HL-60/S4 treated with retinoic acid at 250 ng/mL for 4 days and 3 days (cell line): ENCODE measurements around the gene APC.

ENCODE experiments used
- in situ Hi-C: fragments of 300-500 bp; cut with MboI; formaldehyde crosslinking; loops from 2 replicates; pipeline ENCODE4 v1.7.0; 2022; ENCODE audit warnings: low sequenced_read_pairs

APC gene

GRCh38 chr5:112776301-112776856 is 38.7 kb downstream of the APC start:
- in situ Hi-C loops = no loop called here

- in situ Hi-C loops = no loop called here
These were observed 41.8 kb downstream of the APC start for GRCh38 chr5:112779531-112779930.

GRCh38 chr5:112784726-112785125 is 47.0 kb downstream of the APC start:
- in situ Hi-C loops = no loop called here

- in situ Hi-C loops = no loop called here
These were observed 49.6 kb downstream of the APC start for GRCh38 chr5:112787261-112787660.

GRCh38 chr5:112787896-112788295 is 50.2 kb downstream of the APC start:
- in situ Hi-C loops = no loop called here

- in situ Hi-C loops = no loop called here
These were observed 55.5 kb downstream of the APC start for GRCh38 chr5:112793201-112793600.

GRCh38 chr5:112794410-112794809 is 56.7 kb downstream of the APC start:
- in situ Hi-C loops = no loop called here

GRCh38 chr5:112795342-112795741 is 57.7 kb downstream of the APC start:
- in situ Hi-C loops = no loop called here

- in situ Hi-C loops = no loop called here
These were observed 58.4 kb downstream of the APC start for GRCh38 chr5:112795944-112796678.

GRCh38 chr5:112799661-112800060 is 62.0 kb downstream of the APC start:
- in situ Hi-C loops = no loop called here

GRCh38 chr5:112800891-112801290 is 63.2 kb downstream of the APC start:
- in situ Hi-C loops = no loop called here

GRCh38 chr5:112811023-112811422 is 73.3 kb downstream of the APC start:
- in situ Hi-C loops = no loop called here

- in situ Hi-C loops = no loop called here
These were observed 74.9 kb downstream of the APC start for GRCh38 chr5:112812549-112812948.

- in situ Hi-C loops = no loop called here
These were observed 82.6 kb downstream of the APC start for GRCh38 chr5:112820246-112820645.

GRCh38 chr5:112822456-112822855 is 84.8 kb downstream of the APC start:
- in situ Hi-C loops = no loop called here

- in situ Hi-C loops = no loop called here
These were observed 85.5 kb downstream of the APC start for GRCh38 chr5:112823181-112823580.

GRCh38 chr5:112823656-112824055 is 86.0 kb downstream of the APC start:
- in situ Hi-C loops = no loop called here

- in situ Hi-C loops = no loop called here
These were observed 86.5 kb downstream of the APC start for GRCh38 chr5:112824197-112824596.

- in situ Hi-C loops = no loop called here
These were observed 92.7 kb downstream of the APC start for GRCh38 chr5:112830378-112830777.

- in situ Hi-C loops = no loop called here
These were observed 96.3 kb downstream of the APC start for GRCh38 chr5:112833971-112834370.

GRCh38 chr5:112844489-112844888 is 106.8 kb downstream of the APC start:
- in situ Hi-C loops = no loop called here

- in situ Hi-C loops = no loop called here
These were observed 108.9 kb downstream of the APC start for GRCh38 chr5:112846556-112846955.

- in situ Hi-C loops = no loop called here
These were observed 109.6 kb downstream of the APC start for GRCh38 chr5:112847306-112847705.
